GM23248 (cell line): Measurements from ENCODE around the gene QSER1. TPM values are rescaled to one million over a fixed set of nuclear protein-coding genes. Genes with fewer than 3 reads are reported as not detected.

Experiments
- DNase-seq: peaks from one replicate; pipeline ENCODE4 v3.0.0-alpha.2; 2015
- H2AFZ ChIP-seq: fragments of 200-600 bp; sonication (generic); 2 replicates; pipeline ENCODE4 v1.6.1; 2016; ENCODE audit warnings: antibody characterized with exemption
- H3F3A ChIP-seq: fragments of 200-600 bp; sonication (generic); 2 replicates; pipeline ENCODE4 v1.6.1; 2016; ENCODE audit warnings: mild to moderate bottlenecking, antibody characterized with exemption, mixed run types; ENCODE audit not compliant: insufficient read depth
- H3K27ac ChIP-seq: fragments of 200-600 bp; sonication (generic); 2 replicates; pipeline ENCODE4 v1.5.1; 2016; ENCODE audit warnings: mild to moderate bottlenecking
- H3K27me3 ChIP-seq: fragments of 200-600 bp; sonication (generic); replicated peaks from 2 replicates; pipeline ENCODE4 v1.6.1; 2016; ENCODE audit warnings: mild to moderate bottlenecking; ENCODE audit not compliant: insufficient read depth
- H3K36me3 ChIP-seq: fragments of 200-600 bp; sonication (generic); 2 replicates; pipeline ENCODE4 v1.6.1; 2016; ENCODE audit warnings: low read depth, mild to moderate bottlenecking
- H3K4me1 ChIP-seq: fragments of 200-600 bp; sonication (generic); 2 replicates; pipeline ENCODE4 v1.6.1; 2016; ENCODE audit warnings: mild to moderate bottlenecking; ENCODE audit not compliant: insufficient read depth
- H3K4me2 ChIP-seq: fragments of 200-600 bp; sonication (generic); one replicate; pipeline ENCODE4 v1.6.1; 2016; ENCODE audit warnings: mild to moderate bottlenecking; ENCODE audit not compliant: unreplicated experiment
- H3K4me3 ChIP-seq: fragments of 200-600 bp; sonication (generic); 2 replicates; pipeline ENCODE4 v1.5.1; 2016; ENCODE audit warnings: mild to moderate bottlenecking
- H3K79me2 ChIP-seq: fragments of 200-600 bp; sonication (generic); 2 replicates; pipeline ENCODE4 v1.6.1; 2016; ENCODE audit warnings: mild to moderate bottlenecking; ENCODE audit not compliant: insufficient read depth
- H3K9ac ChIP-seq: fragments of 200-600 bp; sonication (generic); 2 replicates; pipeline ENCODE4 v1.6.1; 2016; ENCODE audit warnings: mild to moderate bottlenecking
- H3K9me2 ChIP-seq: fragments of 200-600 bp; sonication (generic); 2 replicates; pipeline ENCODE4 v1.6.1; 2016; ENCODE audit warnings: mixed run types, mild to moderate bottlenecking, moderate library complexity; ENCODE audit not compliant: insufficient read depth
- H3K9me3 ChIP-seq: fragments of 200-600 bp; sonication (generic); one replicate; pipeline ENCODE4 v1.6.1; 2017; ENCODE audit warnings: low read depth
- H4K20me1 ChIP-seq: fragments of 200-600 bp; sonication (generic); 2 replicates; pipeline ENCODE4 v1.6.0; 2016; ENCODE audit not compliant: insufficient read depth
- EZH2 ChIP-seq: fragments of 200-600 bp; sonication (generic); IDR thresholded peaks from 2 replicates; pipeline ENCODE4 v1.6.1; 2018; ENCODE audit warnings: antibody characterized with exemption, mild to moderate bottlenecking; ENCODE audit not compliant: insufficient read depth, poor library complexity, severe bottlenecking
- EZH2phosphoT487 ChIP-seq: fragments of 200-600 bp; sonication (generic); IDR thresholded peaks from 2 replicates; pipeline ENCODE4 v1.6.1; 2018; ENCODE audit warnings: antibody characterized with exemption, moderate library complexity, mild to moderate bottlenecking, low read depth; ENCODE audit not compliant: insufficient read depth
- WGBS, 2 experiments: methylation state at CpG; one replicate each; pipeline ENCODE4 v1.1.6; 2015 to 2017; ENCODE audit warnings: low lambda C conversion rate in 2 of 2, low coverage in 1 of 2; ENCODE audit errors: missing lambda C conversion rate in 2 of 2; 5-methylcytosine and 5-hydroxymethylcytosine counted together
- in situ Hi-C: fragments of 300-500 bp; cut with MboI; formaldehyde crosslinking; loops from 2 replicates; pipeline ENCODE4 v1.15.0; 2020
- polyA plus RNA-seq: library from polyadenylated mRNA; unstranded; fragments of >200 nt; fragmentation: Nextera tagmentation; extraction: Ambion mirVana; gene quantifications from 2 replicates; pipeline ENCODE4 v1.2.1, GENCODE V29; 2016
- total RNA-seq: library from RNA; depleted of rRNA; stranded (reverse); fragments of >200 nt; shearing (Covaris generic); gene quantifications from 2 replicates; pipeline ENCODE4 v1.2.3, GENCODE V29; 2014

Gene QSER1
- total and polyA plus RNA-seq, 2 experiments from 2014 or later, result 4.9 to 16.5 TPM

GRCh38 chr11:33017478-33017877 is 124.9 kb downstream of the QSER1 start:
- TF ChIP-seq EZH2, result no peak
- no peak for TF ChIP-seq EZH2phosphoT487
- Histone ChIP-seq H3K4me2 (no peak overlapping the region), H3K4me3 (no peak overlapping the region), H4K20me1 (no peaks in the 10 kb centered on the region), H3K9ac (no peak overlapping the region), H3K36me3 (no peaks in the 10 kb centered on the region), H2AFZ (no peak overlapping the region), H3F3A (peaks cover 9% of the 10 kb centered on the region; the same call in 1 of the 2 replicates), H3K9me3 (no peaks in the 10 kb centered on the region), H3K4me1 (peaks cover 11% of the 10 kb centered on the region), H3K27me3 (no peaks in the 10 kb centered on the region), H3K27ac (no peak overlapping the region), H3K79me2 (peaks cover 47% of the 10 kb centered on the region), H3K9me2 (no peaks in the 10 kb centered on the region)
- in situ Hi-C loops, result no loop called here
- DNase-seq, result no peak
- 97 to 98% methylated on average over 9 of the region's 9 CpGs for WGBS, 2 experiments

GRCh38 chr11:33017965-33018364 is 125.4 kb downstream of the QSER1 start:
- H3K4me1 ChIP-seq, result peaks cover 10% of the 10 kb centered on the region
- no peaks in the 10 kb centered on the region for H3K9me3 ChIP-seq
- WGBS, 2 experiments, result 95 to 99% methylated on average over 3 of the region's 3 CpGs
- peaks cover 7% of the 10 kb centered on the region; the same call in 1 of the 2 replicates for H3F3A ChIP-seq
- no peak overlapping the region for H2AFZ ChIP-seq
- no peak overlapping the region for H3K27ac ChIP-seq
- no peak overlapping the region for H3K9ac ChIP-seq
- H3K9me2 ChIP-seq, result no peaks in the 10 kb centered on the region
- TF ChIP-seq EZH2 (no peak), EZH2phosphoT487 (no peak)
- no peaks in the 10 kb centered on the region for H4K20me1 ChIP-seq
- H3K4me3 ChIP-seq, result no peak overlapping the region
- peaks cover 52% of the 10 kb centered on the region for H3K79me2 ChIP-seq
- H3K36me3 ChIP-seq, result no peaks in the 10 kb centered on the region
- in situ Hi-C loops, result no loop called here
- no peaks in the 10 kb centered on the region for H3K27me3 ChIP-seq
- DNase-seq, result no peak
- H3K4me2 ChIP-seq, result no peak overlapping the region

GRCh38 chr11:33018840-33019239 is 126.2 kb downstream of the QSER1 start:
- Histone ChIP-seq H3K36me3 (no peaks in the 10 kb centered on the region), H3K4me1 (peaks cover 10% of the 10 kb centered on the region), H2AFZ (no peak overlapping the region), H3K9ac (no peak overlapping the region), H3K9me3 (no peaks in the 10 kb centered on the region), H3K79me2 (peaks cover 61% of the 10 kb centered on the region), H3F3A (peaks cover 7% of the 10 kb centered on the region; the same call in 1 of the 2 replicates), H3K4me3 (no peak overlapping the region), H4K20me1 (no peaks in the 10 kb centered on the region), H3K9me2 (no peaks in the 10 kb centered on the region), H3K27ac (no peak overlapping the region), H3K4me2 (no peak overlapping the region), H3K27me3 (no peaks in the 10 kb centered on the region)
- TF ChIP-seq EZH2, result no peak
- no peak for TF ChIP-seq EZH2phosphoT487
- in situ Hi-C loops, result no loop called here
- DNase-seq, result no peak
- 87 to 94% methylated on average over 6 of the region's 6 CpGs for WGBS, 2 experiments

GRCh38 chr11:33021501-33021900 is 128.9 kb downstream of the QSER1 start:
- H3K27ac ChIP-seq, result no peak overlapping the region
- H3K79me2 ChIP-seq, result peaks cover 68% of the 10 kb centered on the region
- no peak for DNase-seq
- peaks cover 9% of the 10 kb centered on the region for H3K4me1 ChIP-seq
- H2AFZ ChIP-seq, result no peak overlapping the region
- H3K4me2 ChIP-seq, result no peak overlapping the region
- no peaks in the 10 kb centered on the region for H3K9me3 ChIP-seq
- no peaks in the 10 kb centered on the region for H3K9me2 ChIP-seq
- no peak for TF ChIP-seq EZH2phosphoT487
- no peak for TF ChIP-seq EZH2
- H3K27me3 ChIP-seq, result no peaks in the 10 kb centered on the region
- in situ Hi-C loops, result no loop called here
- H3K4me3 ChIP-seq, result no peak overlapping the region
- no peak overlapping the region for H3K9ac ChIP-seq
- no peaks in the 10 kb centered on the region; the same call in 1 of the 2 replicates for H3K36me3 ChIP-seq
- H4K20me1 ChIP-seq, result no peaks in the 10 kb centered on the region
- WGBS, 2 experiments, result 93 to 100% methylated on average over 1 of the region's 1 CpG
- H3F3A ChIP-seq, result peaks cover 4% of the 10 kb centered on the region; the same call in 1 of the 2 replicates

GRCh38 chr11:33021937-33022336 is 129.3 kb downstream of the QSER1 start:
- peaks cover 63% of the 10 kb centered on the region for H3K79me2 ChIP-seq
- no peak overlapping the region for H3K4me2 ChIP-seq
- in situ Hi-C loops, result no loop called here
- no peaks in the 10 kb centered on the region for H3K9me3 ChIP-seq
- WGBS, 2 experiments, result 93 to 94% methylated on average over 1 of the region's 1 CpG
- no peaks in the 10 kb centered on the region; the same call in 1 of the 2 replicates for H3K36me3 ChIP-seq
- no peak overlapping the region for H2AFZ ChIP-seq
- peaks cover 6% of the 10 kb centered on the region for H3K4me1 ChIP-seq
- H3K27me3 ChIP-seq, result no peaks in the 10 kb centered on the region
- TF ChIP-seq EZH2phosphoT487 (no peak), EZH2 (no peak)
- H3K9me2 ChIP-seq, result no peaks in the 10 kb centered on the region
- no peaks in the 10 kb centered on the region for H4K20me1 ChIP-seq
- H3K4me3 ChIP-seq, result no peak overlapping the region
- H3F3A ChIP-seq, result peaks cover under 1% of the 10 kb centered on the region; the same call in 1 of the 2 replicates
- H3K9ac ChIP-seq, result no peak overlapping the region
- DNase-seq, result no peak
- H3K27ac ChIP-seq, result no peak overlapping the region
